Heart left ventricle (tissue), 16 donors: ENCODE results near the gene KCNJ1. TPM values are rescaled to one million over a fixed set of nuclear protein-coding genes. Genes with fewer than 3 reads are reported as not detected.

Experiments used
- ATAC-seq, 4 donors: fragments of 200-7000 bp; cut with Tn5 transposase; one replicate each; pipeline ENCODE4 v1.9.1; 2020 to 2022; ENCODE audit warnings: moderate library complexity in 4 of 4, mild to moderate bottlenecking in 3 of 4, moderate number of reproducible peaks in 1 of 4
- DNase-seq, 5 donors: peaks; one replicate each; pipeline ENCODE4 v3.0.0-alpha.2; 2020
- H3K27ac ChIP-seq, 12 donors: fragments of 200-600 bp; sonication (generic) in 4 of 12; one replicate each; pipeline versions ENCODE4 v1.5.0 to v1.8.0; 2016 to 2022; ENCODE audit warnings: mild to moderate bottlenecking in 2 of 12
- H3K27me3 ChIP-seq, 9 donors: fragments of 200-600 bp; sonication (generic) in 2 of 9; one replicate each; pipeline versions ENCODE4 v1.5.1 to v1.8.0; 2016 to 2022; ENCODE audit warnings: mild to moderate bottlenecking in 3 of 9
- H3K36me3 ChIP-seq, 9 donors: fragments of 200-600 bp; sonication (generic) in 2 of 9; one replicate each; pipeline versions ENCODE4 v1.5.0 to v1.8.0; 2018 to 2022; ENCODE audit warnings: mild to moderate bottlenecking in 2 of 9
- H3K4me1 ChIP-seq, 12 donors: fragments of 200-600 bp; sonication (generic) in 4 of 12; one replicate each; pipeline versions ENCODE4 v1.5.0 to v1.8.0; 2016 to 2022; ENCODE audit warnings: mild to moderate bottlenecking in 3 of 12
- H3K4me3 ChIP-seq, 12 donors: fragments of 200-600 bp; sonication (generic) in 4 of 12; one replicate each; pipeline versions ENCODE4 v1.5.0 to v1.8.0; 2017 to 2022; ENCODE audit warnings: mild to moderate bottlenecking in 9 of 12, moderate library complexity in 4 of 12
- H3K9me3 ChIP-seq, 12 donors: fragments of 200-600 bp; sonication (generic) in 4 of 12; one replicate each; pipeline versions ENCODE4 v1.5.0 to v1.8.0; 2016 to 2022; ENCODE audit warnings: mild to moderate bottlenecking in 1 of 12
- POLR2A ChIP-seq, 2 donors: fragments of 450-650 bp; IDR thresholded peaks; one replicate each; pipeline ENCODE4 v1.6.1; 2017; ENCODE audit warnings: antibody characterized with exemption in 2 of 2, mild to moderate bottlenecking in 2 of 2, moderate library complexity in 2 of 2
- WGBS, 4 donors: extraction: QIAGEN DNeasy Blood & Tissue Kit in 2 of 4; methylation state at CpG; one replicate each; pipeline versions ENCODE4 v1.1.5 to v1.1.7; 2013 to 2018; 5-methylcytosine and 5-hydroxymethylcytosine counted together
- intact Hi-C, 10 donors: fragments of 100-400 bp; cut with DNase I; formaldehyde crosslinking; loops; one replicate each; pipeline versions ENCODE4 v1.11.1 to v1.14.2; 2022
- polyA plus RNA-seq, 2 donors: library from polyadenylated mRNA; stranded (reverse); fragments of 200-250 nt; gene quantifications; one replicate each; pipeline ENCODE4 v1.2.3, GENCODE V29; 2013
- total RNA-seq, 9 donors: library from RNA; depleted of rRNA in 2 of 9; stranded (reverse); fragments of >200 nt in 2 of 9; fragmentation: NEBNext Ultra II Directional in 3 of 9; extraction: Animal tissue kit (Norgen Biotek cat#: 25700) in 3 of 9; gene quantifications; one replicate each; pipeline versions ENCODE4 v1.1.0 to v1.2.4, GENCODE V29; 2016 to 2023
- TF ChIP-seq, protein P1 (sequence below), 12 donors: fragments of 200-600 bp; sonication (generic) in 4 of 12; IDR thresholded peaks; one replicate each; pipeline versions ENCODE4 v1.5.0 to v1.8.0; 2018 to 2022; ENCODE audit warnings: antibody characterized with exemption in 12 of 12, mild to moderate bottlenecking in 5 of 12
- donor health status: ischemic (EF 13 %, LVEDD 7.1; RV severe dilation, severe dysfunction).
- donor health status: healthy with polysubstance abuse.
- donor health status: DM: no; HTN: yes; CAD: no.
- donor health status: DM: no; HTN: no; CAD: no.
- donor health status: ischemic (EF 25% LVEDD 6.9; RV normal size, moderate dysfunction).
- donor health status: ischemic (EF 25% LVEDD 5.7; RV mildly dilated, moderate dysfunction).
- donor health status: healthy.
- donor health status: DM: yes; HTN: yes; CAD: no.
- donor health status: ischemic (EF 35%, LVEDD 5.7; RV mildly dilated, moderate dysfunction).
- donor health status: nonischemic (EF 11% LVEDD 7.7; RV severe dilation, severe dysfunction).
- donor health status: DM: yes; HTN: yes; CAD: no.
- donor health status: PGD.
- donor health status: ischemic (EF 29% LVEDD 5.4; RV normal size, mild dysfunction).
- donor health status: nonischemic (EF 23%, LVEDD 6.1; RV moderate dilation, normal function).

Gene KCNJ1
- total and polyA plus RNA-seq, 11 donors = 0.08 to 0.50 (median 0.23) TPM; not detected in 6

GRCh38 chr11:128865490-128865889 lies 1.6 kb downstream of the KCNJ1 start:
- Histone ChIP-seq H3K36me3 (no peaks in the 10 kb centered on the region), H3K4me3 (no peak overlapping the region), H3K27me3 (no peaks in the 10 kb centered on the region), H3K9me3 (no peaks in the 10 kb centered on the region), H3K4me1 (peaks cover 0 to 3% (median 0%) of the 10 kb centered on the region in 12 donors), H3K27ac (no peak overlapping the region)
- intact Hi-C loops = loop anchor here in 2 of 10 donors (10.0 kb wide), 2 partner anchors 811 to 831 kb away; no protein-coding TSS in a partner anchor
- TF ChIP-seq POLR2A (IDR thresholded peaks at IDR 0.05) = no peak
- TF ChIP-seq, protein P1, sequence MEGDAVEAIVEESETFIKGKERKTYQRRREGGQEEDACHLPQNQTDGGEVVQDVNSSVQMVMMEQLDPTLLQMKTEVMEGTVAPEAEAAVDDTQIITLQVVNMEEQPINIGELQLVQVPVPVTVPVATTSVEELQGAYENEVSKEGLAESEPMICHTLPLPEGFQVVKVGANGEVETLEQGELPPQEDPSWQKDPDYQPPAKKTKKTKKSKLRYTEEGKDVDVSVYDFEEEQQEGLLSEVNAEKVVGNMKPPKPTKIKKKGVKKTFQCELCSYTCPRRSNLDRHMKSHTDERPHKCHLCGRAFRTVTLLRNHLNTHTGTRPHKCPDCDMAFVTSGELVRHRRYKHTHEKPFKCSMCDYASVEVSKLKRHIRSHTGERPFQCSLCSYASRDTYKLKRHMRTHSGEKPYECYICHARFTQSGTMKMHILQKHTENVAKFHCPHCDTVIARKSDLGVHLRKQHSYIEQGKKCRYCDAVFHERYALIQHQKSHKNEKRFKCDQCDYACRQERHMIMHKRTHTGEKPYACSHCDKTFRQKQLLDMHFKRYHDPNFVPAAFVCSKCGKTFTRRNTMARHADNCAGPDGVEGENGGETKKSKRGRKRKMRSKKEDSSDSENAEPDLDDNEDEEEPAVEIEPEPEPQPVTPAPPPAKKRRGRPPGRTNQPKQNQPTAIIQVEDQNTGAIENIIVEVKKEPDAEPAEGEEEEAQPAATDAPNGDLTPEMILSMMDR (IDR thresholded peaks at IDR 0.05) = no peak
- ATAC-seq (no peak), DNase-seq (no peak)
- WGBS, 4 donors = 90 to 98% (median 95%) methylated on average over 1 of the region's 1 CpG

GRCh38 chr11:128862908-128863660 lies 4.0 kb downstream of the KCNJ1 start:
- Histone ChIP-seq H3K4me1 (peaks cover 0 to 13% (median 7%) of the 10 kb centered on the region in 12 donors), H3K9me3 (no peaks in the 10 kb centered on the region), H3K27ac (no peak overlapping the region), H3K36me3 (no peaks in the 10 kb centered on the region), H3K4me3 (no peak overlapping the region), H3K27me3 (no peaks in the 10 kb centered on the region)
- TF ChIP-seq POLR2A (IDR thresholded peaks at IDR 0.05) = no peak
- TF ChIP-seq, protein P1 (IDR thresholded peaks at IDR 0.05) = no peak
- ATAC-seq (no peak), DNase-seq (no peak)
- 56 to 81% (median 68%) methylated on average over 4 of the region's 4 CpGs for WGBS, 4 donors
- intact Hi-C loops = loop anchor here in 2 of 10 donors (10.0 kb wide), 2 partner anchors 808 to 828 kb away; no protein-coding TSS in a partner anchor

- DNase-seq (no peak), ATAC-seq (no peak)
- WGBS, 4 donors = 89 to 96% (median 94%) methylated on average over 8 to 9 of the region's 9 CpGs
- TF ChIP-seq, protein P1 (IDR thresholded peaks at IDR 0.05) = no peak
- no peak for TF ChIP-seq POLR2A (IDR thresholded peaks at IDR 0.05)
- Histone ChIP-seq H3K9me3 (no peaks in the 10 kb centered on the region), H3K27ac (no peak overlapping the region), H3K36me3 (no peaks in the 10 kb centered on the region), H3K4me1 (peaks cover 0 to 13% (median 7%) of the 10 kb centered on the region in 12 donors), H3K4me3 (no peak overlapping the region), H3K27me3 (no peaks in the 10 kb centered on the region)
- intact Hi-C loops = loop anchor here in 2 of 10 donors (10.0 kb wide), 2 partner anchors 808 to 828 kb away; no protein-coding TSS in a partner anchor
Measured at GRCh38 chr11:128862406-128862805, 4.7 kb downstream of the KCNJ1 start.

GRCh38 chr11:128860571-128861361 lies 6.3 kb downstream of the KCNJ1 start:
- H3K4me3 ChIP-seq = no peak overlapping the region
- TF ChIP-seq, protein P1 (IDR thresholded peaks at IDR 0.05) = no peak
- TF ChIP-seq POLR2A (IDR thresholded peaks at IDR 0.05) = no peak
- DNase-seq (no peak), ATAC-seq (no peak)
- H3K27me3 ChIP-seq = no peaks in the 10 kb centered on the region
- intact Hi-C loops = loop anchor here in 2 of 10 donors (10.0 kb wide), 2 partner anchors 806 to 826 kb away; no protein-coding TSS in a partner anchor
- no peaks in the 10 kb centered on the region for H3K9me3 ChIP-seq
- no peaks in the 10 kb centered on the region for H3K36me3 ChIP-seq
- no peak overlapping the region for H3K27ac ChIP-seq
- 95 to 98% (median 95%) methylated on average over 10 to 16 of the region's 16 CpGs for WGBS, 4 donors
- peaks cover 0 to 13% (median 7%) of the 10 kb centered on the region in 12 donors for H3K4me1 ChIP-seq
